CD4-positive, CD25-positive, alpha-beta regulatory T cell (primary cell): ENCODE measurements around the gene TMSB10. TPM values are rescaled to one million over a fixed set of nuclear protein-coding genes. Genes with fewer than 3 reads are reported as not detected.
"Not testable (repeated sequence)": the region's sequence is repeated elsewhere in the genome, so short reads cannot be mapped to it uniquely, and the experiment has no call there.

Experiments
- ATAC-seq, 2 donors: fragments of 150-1000 bp; cut with Tn5 transposase; one replicate each; pipeline ENCODE4 v1.10.0; 2021; ENCODE audit warnings: low read depth in 2 of 2, moderate number of reproducible peaks in 2 of 2, moderate library complexity in 1 of 2
- DNase-seq, 3 donors: peaks; one replicate each; pipeline versions ENCODE4 v3.0.0 to v3.0.0-alpha.2; 2012 to 2022; ENCODE audit warnings: mixed read lengths in 1 of 3
- H3K27ac ChIP-seq: one replicate; pipeline ENCODE4 v1.7.0; 2013; ENCODE audit warnings: mild to moderate bottlenecking, low read length; ENCODE audit not compliant: insufficient read depth, poor library complexity, severe bottlenecking
- H3K27me3 ChIP-seq: one replicate; pipeline ENCODE4 v1.7.0; 2013; ENCODE audit warnings: low read length; ENCODE audit not compliant: control insufficient read depth, insufficient read depth
- H3K36me3 ChIP-seq: one replicate; pipeline ENCODE4 v1.7.0; 2013; ENCODE audit warnings: mild to moderate bottlenecking, low read length, moderate library complexity; ENCODE audit not compliant: control insufficient read depth, insufficient read depth
- H3K4me1 ChIP-seq: 2 replicates; pipeline ENCODE4 v1.7.0; 2013; ENCODE audit warnings: mild to moderate bottlenecking, low read length; ENCODE audit not compliant: insufficient read depth, control insufficient read depth, poor library complexity, severe bottlenecking
- H3K4me3 ChIP-seq: one replicate; pipeline ENCODE4 v1.7.0; 2013; ENCODE audit warnings: low read depth, mild to moderate bottlenecking, low read length, moderate library complexity
- H3K9me3 ChIP-seq, 2 experiments: 1 replicate in 1 of 2; 2 replicates in 1 of 2; pipeline ENCODE4 v1.7.0; 2013; ENCODE audit warnings: low read length in 2 of 2, mild to moderate bottlenecking in 1 of 2, moderate library complexity in 1 of 2; ENCODE audit not compliant: control insufficient read depth in 2 of 2
- H3K27ac Mint-ChIP-seq, 3 donors: one replicate each; pipeline ENCODE4 v1.8.0; 2020 to 2022; ENCODE audit warnings: mild to moderate bottlenecking in 3 of 3, mixed read lengths in 3 of 3, moderate library complexity in 2 of 3
- H3K27me3 Mint-ChIP-seq: one replicate; pipeline ENCODE4 v1.8.0; 2022; ENCODE audit warnings: mild to moderate bottlenecking, mixed read lengths
- H3K36me3 Mint-ChIP-seq: one replicate; pipeline ENCODE4 v1.8.0; 2020; ENCODE audit warnings: mixed read lengths
- H3K4me1 Mint-ChIP-seq, 4 donors: one replicate each; pipeline ENCODE4 v1.8.0; 2020 to 2022; ENCODE audit warnings: mixed read lengths in 4 of 4, mild to moderate bottlenecking in 1 of 4
- H3K4me3 Mint-ChIP-seq, 4 donors: one replicate each; pipeline ENCODE4 v1.8.0; 2020 to 2022; ENCODE audit warnings: mild to moderate bottlenecking in 4 of 4, mixed read lengths in 4 of 4, moderate library complexity in 3 of 4
- H3K9me3 Mint-ChIP-seq, 7 donors: one replicate each; pipeline ENCODE4 v1.8.0; 2020 to 2022; ENCODE audit warnings: mixed read lengths in 7 of 7, mild to moderate bottlenecking in 3 of 7, moderate library complexity in 2 of 7
- polyA plus RNA-seq, 4 donors: library from polyadenylated mRNA; unstranded; fragments of 300-500 nt; fragmentation: Illumina TruSeq; gene quantifications; one replicate each; pipeline ENCODE4 v1.2.3, GENCODE V29; 2021
- total RNA-seq: library from RNA; stranded (reverse); gene quantifications from one replicate; pipeline ENCODE4 v1.2.3, GENCODE V29; 2022

Gene TMSB10
- total and polyA plus RNA-seq, 5 donors from 2014 or later: 2,468 to 10,693 (median 7,091) TPM

- Mint-ChIP-seq H3K36me3 (peaks cover 22% of the 10 kb centered on the region), H3K9me3 (peaks cover 0 to 4% (median 0%) of the 10 kb centered on the region in 7 donors), H3K4me1 (peaks cover 19 to 96% (median 64%) of the 10 kb centered on the region in 4 donors), H3K4me3 (peak overlapping the region in 3 of 4 donors; percentile 48 to 70 (median 55)), H3K27ac (peak overlapping the region; percentile 82 to 93 (median 92)), H3K27me3 (no peaks in the 10 kb centered on the region)
- Histone ChIP-seq H3K4me1 (peaks cover 67% of the 10 kb centered on the region), H3K27ac (no peak overlapping the region), H3K9me3 (no peaks in the 10 kb centered on the region), H3K36me3 (no peaks in the 10 kb centered on the region), H3K4me3 (no peak overlapping the region), H3K27me3 (no peaks in the 10 kb centered on the region)
- no peak for ATAC-seq
- no peak for DNase-seq
Measured at GRCh38 chr2:84862006-84862405, 43.5 kb upstream of the TMSB10 start.

GRCh38 chr2:84865181-84865783 is 40.2 kb upstream of the TMSB10 start:
- peak overlapping the region; percentile 30 for H3K27ac ChIP-seq
- H3K27me3 Mint-ChIP-seq: no peaks in the 10 kb centered on the region
- H3K36me3 Mint-ChIP-seq: peaks cover 23% of the 10 kb centered on the region
- peaks cover 44% of the 10 kb centered on the region for H3K4me1 ChIP-seq
- peaks cover 8 to 84% (median 53%) of the 10 kb centered on the region in 4 donors for H3K4me1 Mint-ChIP-seq
- peak overlapping the region; percentile 7 to 67 (median 39) for H3K4me3 Mint-ChIP-seq
- no peak overlapping the region for H3K4me3 ChIP-seq
- no peaks in the 10 kb centered on the region for H3K27me3 ChIP-seq
- H3K36me3 ChIP-seq: peaks cover 4% of the 10 kb centered on the region
- H3K9me3 Mint-ChIP-seq: no peaks in the 10 kb centered on the region
- no peaks in the 10 kb centered on the region for H3K9me3 ChIP-seq
- ATAC-seq (peak; percentile 74 to 75), DNase-seq (peak in 2 of 3 donors; percentile 58 to 65)
- peak overlapping the region; percentile 91 to 96 (median 92) for H3K27ac Mint-ChIP-seq

DNA sequence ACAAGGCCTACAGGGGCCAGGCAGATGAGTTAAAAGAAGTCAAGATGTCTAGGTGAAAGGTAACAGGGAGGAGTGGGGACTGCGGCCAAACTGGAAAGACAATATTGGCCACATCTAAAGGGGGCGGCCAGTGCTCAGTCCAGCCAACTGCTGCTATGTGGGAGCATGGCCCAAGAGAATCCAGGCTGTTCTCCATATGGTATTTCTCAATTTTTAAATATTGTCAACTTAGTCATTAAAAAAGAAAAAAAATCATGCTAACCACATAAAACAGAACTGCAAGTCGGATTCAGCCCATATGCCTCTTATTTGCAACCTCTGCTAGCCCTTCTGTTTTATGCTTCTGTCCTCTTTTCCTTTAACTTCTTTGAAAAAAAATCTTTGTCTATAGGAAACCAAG is 39.3 kb upstream of the TMSB10 start:
- Histone ChIP-seq H3K36me3 (peaks cover 4% of the 10 kb centered on the region), H3K9me3 (no peaks in the 10 kb centered on the region), H3K4me1 (peaks cover 41% of the 10 kb centered on the region), H3K27me3 (no peaks in the 10 kb centered on the region), H3K4me3 (no peak overlapping the region), H3K27ac (no peak overlapping the region)
- H3K27ac Mint-ChIP-seq: peak overlapping the region in 1 of 3 donors; percentile 92
- DNase-seq: no peak
- H3K4me3 Mint-ChIP-seq: no peak overlapping the region
- no peaks in the 10 kb centered on the region for H3K27me3 Mint-ChIP-seq
- ATAC-seq: no peak
- H3K4me1 Mint-ChIP-seq: peaks cover 12 to 84% (median 57%) of the 10 kb centered on the region in 4 donors
- H3K9me3 Mint-ChIP-seq: no peaks in the 10 kb centered on the region
- peaks cover 28% of the 10 kb centered on the region for H3K36me3 Mint-ChIP-seq

DNA sequence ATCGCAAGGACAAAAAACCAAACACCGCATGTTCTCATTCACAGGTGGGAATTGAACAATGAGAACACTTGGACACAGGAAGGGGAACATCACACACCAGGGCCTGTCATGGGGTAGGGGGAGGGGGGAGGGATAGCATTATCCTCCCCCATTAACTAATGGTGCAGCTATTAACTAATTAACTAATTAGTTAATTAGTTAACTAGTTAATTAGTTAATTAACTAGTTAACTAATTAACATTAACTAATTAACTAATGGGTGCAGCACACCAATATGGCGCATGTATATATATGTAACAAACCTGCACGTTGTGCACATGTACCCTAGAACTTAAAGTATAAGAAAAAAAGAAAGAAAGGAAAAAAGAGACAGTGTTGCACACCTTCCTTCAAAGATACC is 37.1 kb upstream of the TMSB10 start:
- H3K36me3 ChIP-seq, H3K4me3 Mint-ChIP-seq, DNase-seq, H3K27ac ChIP-seq, ATAC-seq, H3K27me3 ChIP-seq, H3K27me3 Mint-ChIP-seq, H3K9me3 ChIP-seq, H3K9me3 Mint-ChIP-seq, H3K4me3 ChIP-seq: not testable (repeated sequence)
- Mint-ChIP-seq H3K27ac (peak overlapping the region; percentile 15 to 92 (median 48)), H3K4me1 (peaks cover 13 to 78% (median 54%) of the 10 kb centered on the region in 4 donors), H3K36me3 (peaks cover 36% of the 10 kb centered on the region)
- peaks cover 27% of the 10 kb centered on the region for H3K4me1 ChIP-seq

- DNase-seq: no peak
- Mint-ChIP-seq H3K27ac (peak overlapping the region; percentile 66 to 84 (median 82)), H3K4me3 (peak overlapping the region in 1 of 4 donors; percentile 8), H3K27me3 (no peaks in the 10 kb centered on the region), H3K9me3 (no peaks in the 10 kb centered on the region), H3K36me3 (peaks cover 47% of the 10 kb centered on the region), H3K4me1 (peaks cover 19 to 80% (median 58%) of the 10 kb centered on the region in 4 donors)
- H3K4me1 ChIP-seq: peaks cover 16% of the 10 kb centered on the region
- peaks cover 9% of the 10 kb centered on the region for H3K36me3 ChIP-seq
- no peak overlapping the region for H3K4me3 ChIP-seq
- ATAC-seq: peak in 1 of 2 donors; percentile 37
- H3K9me3 ChIP-seq: no peaks in the 10 kb centered on the region
- H3K27ac ChIP-seq: no peak overlapping the region
- no peaks in the 10 kb centered on the region for H3K27me3 ChIP-seq
Measured at GRCh38 chr2:84870306-84870705, 35.1 kb upstream of the TMSB10 start.

DNA sequence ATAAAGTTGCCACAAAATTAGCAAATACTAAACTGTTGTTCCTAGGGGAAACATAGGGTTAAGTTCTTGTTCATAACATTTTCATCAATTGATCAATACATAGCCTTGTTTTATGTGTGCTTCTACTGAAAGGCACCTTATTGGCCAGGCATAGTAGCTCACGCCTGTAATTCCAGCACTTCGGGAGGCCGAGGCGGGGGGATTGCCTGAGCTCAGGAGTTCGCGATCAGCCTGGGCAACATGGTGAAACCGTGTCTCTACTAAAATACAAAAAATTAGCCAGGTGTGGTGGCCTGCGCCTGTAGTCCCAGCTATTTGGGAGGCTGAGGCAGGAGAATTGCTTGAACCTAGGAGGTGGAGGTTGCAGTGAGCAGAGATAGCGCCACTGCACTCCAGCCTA is 32.8 kb upstream of the TMSB10 start:
- not testable (repeated sequence) for ATAC-seq, H3K9me3 Mint-ChIP-seq, H3K4me3 Mint-ChIP-seq, H3K36me3 ChIP-seq, H3K27me3 ChIP-seq, H3K27me3 Mint-ChIP-seq, H3K9me3 ChIP-seq, H3K27ac ChIP-seq, H3K4me3 ChIP-seq, DNase-seq
- peaks cover 30 to 80% (median 61%) of the 10 kb centered on the region in 4 donors for H3K4me1 Mint-ChIP-seq
- H3K4me1 ChIP-seq: peaks cover 32% of the 10 kb centered on the region
- H3K36me3 Mint-ChIP-seq: peaks cover 38% of the 10 kb centered on the region
- H3K27ac Mint-ChIP-seq: peak overlapping the region in 1 of 3 donors; percentile 48

DNA sequence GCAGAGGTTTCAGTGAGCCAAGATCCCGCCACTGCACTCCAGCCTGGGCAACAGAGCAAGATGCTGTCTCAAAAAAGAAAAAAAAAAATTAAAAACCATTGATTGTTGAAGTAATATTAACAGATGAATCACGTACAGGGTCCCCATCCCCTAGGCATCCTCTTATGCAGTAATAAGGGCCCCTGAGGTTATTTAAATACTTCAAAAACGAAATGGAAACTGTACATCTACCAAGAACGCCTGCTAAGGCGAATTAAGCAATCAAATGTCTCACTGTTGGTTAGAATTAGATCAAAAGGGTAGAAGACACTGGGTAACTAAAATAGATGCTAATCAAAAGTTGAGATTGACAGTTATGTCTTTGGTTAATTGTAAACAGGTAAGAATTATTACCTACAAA is 32.1 kb upstream of the TMSB10 start:
- H3K27me3 ChIP-seq: no peaks in the 10 kb centered on the region
- no peak overlapping the region for H3K27ac ChIP-seq
- H3K27me3 Mint-ChIP-seq: no peaks in the 10 kb centered on the region
- peak overlapping the region in 2 of 3 donors; percentile 12 to 94 for H3K27ac Mint-ChIP-seq
- H3K36me3 Mint-ChIP-seq: peaks cover 36% of the 10 kb centered on the region
- no peak for ATAC-seq
- peak overlapping the region; percentile 2 to 75 (median 28) for H3K4me3 Mint-ChIP-seq
- H3K4me1 Mint-ChIP-seq: peaks cover 30 to 86% (median 64%) of the 10 kb centered on the region in 4 donors
- H3K36me3 ChIP-seq: peaks cover 9% of the 10 kb centered on the region
- H3K4me1 ChIP-seq: peaks cover 37% of the 10 kb centered on the region
- H3K4me3 ChIP-seq: peak overlapping the region; percentile 21
- no peaks in the 10 kb centered on the region for H3K9me3 ChIP-seq
- H3K9me3 Mint-ChIP-seq: peaks cover 0 to 1% (median 0%) of the 10 kb centered on the region in 7 donors
- DNase-seq: peak in 1 of 3 donors; percentile 31
